SIG-M5 treated with dmso at 0.1 percent for 504 hours (cell line): ENCODE results near the gene CTU1.

ENCODE experiments used
- DNase-seq: peaks from one replicate; lab custom pipeline; 2025; ENCODE audit not compliant: unreplicated experiment; lab: John Stamatoyannopoulos, UW

Gene CTU1

DNA sequence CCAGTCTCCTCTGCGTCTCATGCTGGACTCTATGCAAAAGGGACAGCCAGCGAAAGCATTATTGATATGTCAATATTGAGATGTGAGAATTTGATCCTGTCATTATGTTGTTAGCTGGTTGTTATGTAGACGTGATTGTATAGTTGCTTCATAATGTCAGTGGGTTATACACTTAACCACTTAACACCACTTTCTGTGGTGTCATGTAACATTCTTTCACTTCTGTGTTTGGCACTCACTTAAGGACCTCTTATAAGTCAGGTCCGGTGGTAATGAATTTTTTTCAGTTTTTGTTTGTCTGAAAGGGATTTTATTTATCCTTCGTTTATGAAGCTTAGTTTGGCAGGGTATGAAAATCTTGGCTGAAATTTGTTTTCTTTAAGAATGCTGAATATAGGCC, 26.8 kb upstream of the CTU1 start:
- DNase-seq: peak; percentile 44

DNA sequence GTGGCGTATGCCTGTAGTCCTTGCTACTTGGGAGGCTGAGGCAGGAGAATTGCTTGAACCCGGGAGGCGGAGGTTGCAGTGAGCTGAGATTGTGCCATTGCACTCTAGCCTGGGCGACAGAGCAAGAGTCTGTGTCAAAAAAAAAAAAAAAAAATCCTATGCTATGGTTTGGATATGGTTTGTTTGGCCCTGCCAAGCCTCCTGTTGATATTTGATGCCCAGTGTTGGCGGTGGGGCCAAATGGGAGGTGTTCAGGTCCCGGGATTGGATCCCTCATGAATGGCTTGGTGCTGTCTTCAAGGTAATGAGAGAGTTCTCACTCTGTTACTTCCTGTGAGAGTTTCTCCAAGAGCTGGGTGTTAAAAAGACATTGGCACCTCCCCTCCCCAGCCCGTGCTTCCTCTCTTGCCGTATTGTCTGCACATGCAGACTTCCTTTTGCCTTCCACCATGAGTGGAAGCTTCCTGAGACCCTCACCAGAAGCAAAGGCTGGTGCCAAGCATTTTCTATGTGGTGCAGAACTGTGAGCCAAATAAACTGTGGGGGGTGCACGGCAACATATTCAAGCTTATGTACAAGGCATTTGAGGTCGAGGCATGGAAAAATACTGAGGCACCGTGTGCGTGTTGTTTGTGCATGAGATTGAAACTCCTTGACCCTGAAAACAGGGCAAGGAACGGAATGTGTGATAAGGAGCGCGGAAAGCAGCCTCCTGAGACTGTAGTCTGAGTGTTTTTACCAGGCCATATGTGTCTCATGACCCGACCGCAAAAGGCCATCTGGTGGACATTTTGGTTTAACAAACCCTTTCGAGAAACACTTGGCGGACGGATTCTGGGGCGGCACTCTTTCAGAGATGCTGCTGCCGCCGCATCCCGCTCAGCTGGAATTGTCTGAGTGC, 23.8 kb upstream of the CTU1 start:
- no peak for DNase-seq

DNA sequence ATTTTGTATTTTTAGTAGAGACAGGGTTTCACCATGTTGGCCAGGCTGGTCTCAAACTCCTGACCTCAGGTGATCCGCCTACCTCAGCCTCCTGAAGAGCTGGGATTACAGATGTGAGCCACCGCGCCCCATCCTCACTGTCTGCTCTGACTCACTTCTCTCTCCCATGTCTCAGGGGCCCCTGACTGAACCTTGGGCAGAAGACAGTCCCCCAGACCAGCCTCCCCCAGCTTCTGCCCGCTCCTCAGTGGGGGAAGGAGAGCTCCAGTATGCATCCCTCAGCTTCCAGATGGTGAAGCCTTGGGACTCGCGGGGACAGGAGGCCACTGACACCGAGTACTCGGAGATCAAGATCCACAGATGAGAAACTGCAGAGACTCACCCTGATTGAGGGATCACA, 21.5 kb upstream of the CTU1 start:
- no peak for DNase-seq

DNA sequence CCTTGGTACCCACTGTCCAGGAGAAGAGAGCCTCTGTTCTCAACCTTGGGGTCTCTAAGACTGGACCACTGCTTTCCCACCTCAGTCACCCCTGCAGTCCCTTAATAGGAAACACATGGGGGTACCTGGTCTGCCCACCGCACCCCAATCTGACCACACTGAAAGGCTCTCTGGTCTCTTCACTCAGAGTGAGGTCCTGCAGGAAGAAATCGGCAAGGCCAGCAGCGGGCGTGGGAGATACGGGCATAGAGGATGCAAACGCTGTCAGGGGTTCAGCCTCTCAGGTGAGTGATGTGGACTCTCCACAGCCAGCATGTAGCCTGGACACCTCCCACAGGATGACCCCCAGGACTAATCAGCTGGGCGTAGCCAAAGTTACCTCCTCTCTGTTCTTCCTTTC, 20.0 kb upstream of the CTU1 start:
- no peak for DNase-seq

DNA sequence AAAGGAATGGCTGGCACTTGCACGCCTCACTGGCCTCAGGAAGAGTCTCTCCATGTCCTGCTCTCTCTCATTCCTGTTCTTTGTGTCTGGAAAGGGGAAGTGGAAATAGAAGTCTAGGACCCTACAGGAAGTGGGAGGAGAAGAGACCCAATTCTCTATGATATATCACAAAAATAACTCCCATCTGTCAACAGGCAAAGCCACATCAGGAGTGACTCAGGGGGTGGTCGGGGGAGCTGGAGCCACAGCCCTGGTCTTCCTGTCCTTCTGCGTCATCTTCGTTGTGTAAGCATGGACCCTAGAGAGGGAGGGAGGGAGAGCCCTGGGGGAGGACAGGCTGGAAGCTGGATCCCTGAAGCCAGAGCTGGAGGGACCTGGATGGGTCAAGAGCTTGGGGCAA, 19.5 kb upstream of the CTU1 start:
- DNase-seq: peak; percentile 97

DNA sequence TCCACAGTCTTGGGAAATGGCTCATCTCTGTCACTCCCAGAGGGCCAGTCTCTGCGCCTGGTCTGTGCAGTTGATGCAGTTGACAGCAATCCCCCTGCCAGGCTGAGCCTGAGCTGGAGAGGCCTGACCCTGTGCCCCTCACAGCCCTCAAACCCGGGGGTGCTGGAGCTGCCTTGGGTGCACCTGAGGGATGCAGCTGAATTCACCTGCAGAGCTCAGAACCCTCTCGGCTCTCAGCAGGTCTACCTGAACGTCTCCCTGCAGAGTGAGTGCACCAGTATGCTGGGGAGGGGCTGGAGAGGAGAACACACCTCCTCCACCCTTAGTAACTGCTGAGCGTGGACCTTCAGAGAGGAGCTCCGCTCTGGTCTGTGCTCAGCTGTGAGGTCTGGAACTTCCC, 18.8 kb upstream of the CTU1 start:
- DNase-seq: no peak

DNA sequence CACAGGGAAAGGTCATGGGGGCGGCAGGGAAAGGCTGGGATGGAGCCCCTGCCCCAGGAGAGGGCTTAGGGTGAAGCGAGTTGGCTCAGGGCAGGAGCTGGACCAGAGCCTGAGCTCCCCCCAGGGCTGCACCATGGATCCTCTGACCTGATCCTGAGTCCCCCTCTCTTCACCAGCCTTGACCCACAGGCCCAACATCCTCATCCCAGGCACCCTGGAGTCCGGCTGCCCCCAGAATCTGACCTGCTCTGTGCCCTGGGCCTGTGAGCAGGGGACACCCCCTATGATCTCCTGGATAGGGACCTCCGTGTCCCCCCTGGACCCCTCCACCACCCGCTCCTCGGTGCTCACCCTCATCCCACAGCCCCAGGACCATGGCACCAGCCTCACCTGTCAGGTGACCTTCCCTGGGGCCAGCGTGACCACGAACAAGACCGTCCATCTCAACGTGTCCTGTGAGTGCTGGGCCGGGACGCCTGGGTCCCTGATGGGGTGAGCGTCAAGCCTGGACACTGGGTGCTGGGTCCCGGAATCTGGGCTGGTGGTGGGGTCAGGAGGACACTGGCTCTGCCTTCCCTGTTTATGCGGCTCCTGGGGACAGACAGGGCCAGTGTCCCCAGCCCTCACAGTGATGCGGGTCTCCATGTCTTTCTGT, 17.3 kb upstream of the CTU1 start:
- DNase-seq: no peak

DNA sequence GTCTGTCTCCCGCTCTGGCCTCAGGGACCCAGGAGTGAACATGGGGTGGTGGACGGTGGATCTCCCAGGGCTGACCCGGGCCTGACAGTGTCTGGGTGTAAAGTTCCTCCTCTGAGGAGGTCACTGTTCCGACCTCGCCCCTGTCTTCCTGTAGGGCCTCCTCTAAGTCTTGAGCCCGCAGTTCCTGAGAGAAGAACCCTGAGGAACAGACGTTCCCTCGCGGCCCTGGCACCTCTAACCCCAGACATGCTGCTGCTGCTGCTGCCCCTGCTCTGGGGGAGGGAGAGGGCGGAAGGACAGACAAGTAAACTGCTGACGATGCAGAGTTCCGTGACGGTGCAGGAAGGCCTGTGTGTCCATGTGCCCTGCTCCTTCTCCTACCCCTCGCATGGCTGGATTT, 16.5 kb upstream of the CTU1 start, which contains the start of gene SIGLEC9:
Gene SIGLEC9 (plus strand): TSS at position 178 of the 400 bp plus-strand sequence. CDS start 69 bp downstream, at position 247.
- DNase-seq: no peak

DNA sequence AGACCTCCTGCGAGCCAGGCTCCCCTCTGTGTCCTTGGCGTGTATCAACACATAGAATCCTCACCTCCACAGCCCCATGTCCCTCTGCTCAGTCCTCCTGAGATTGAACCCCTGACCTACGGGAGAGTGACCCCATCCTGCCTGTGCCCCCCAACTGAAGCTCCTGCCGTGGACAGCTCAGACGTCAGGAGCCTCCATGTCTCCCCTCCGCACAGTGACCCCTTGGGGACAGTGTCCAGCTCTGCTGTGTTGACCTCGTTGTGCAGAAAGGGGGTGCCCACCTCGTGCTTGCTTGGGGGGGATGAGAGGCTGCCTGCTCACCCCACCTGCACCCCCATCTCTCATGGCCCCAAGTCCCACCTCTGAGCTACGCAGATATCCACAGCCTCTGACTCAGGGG, 16.0 kb upstream of the CTU1 start:
- DNase-seq: no peak

DNA sequence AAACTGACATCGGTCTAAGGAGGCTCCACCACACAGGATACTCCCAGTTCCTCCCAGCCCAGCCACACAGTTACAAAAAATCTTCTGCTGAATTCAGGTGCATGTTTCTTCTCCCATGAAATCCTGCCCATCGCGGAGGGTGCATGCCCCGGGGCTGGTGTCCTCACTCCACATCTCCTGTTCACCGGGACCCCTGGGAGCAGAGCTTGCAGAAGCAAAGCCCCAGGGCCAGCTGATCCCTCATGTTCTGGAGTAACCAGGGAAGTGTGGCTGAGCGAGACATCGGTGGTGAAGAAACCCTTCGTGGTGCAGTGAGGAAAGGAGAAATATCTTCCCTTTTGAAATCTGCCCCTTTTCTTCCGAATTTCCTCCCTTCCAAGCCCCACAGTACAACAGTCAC, 15.6 kb upstream of the CTU1 start:
- DNase-seq: peak; percentile 35

DNA sequence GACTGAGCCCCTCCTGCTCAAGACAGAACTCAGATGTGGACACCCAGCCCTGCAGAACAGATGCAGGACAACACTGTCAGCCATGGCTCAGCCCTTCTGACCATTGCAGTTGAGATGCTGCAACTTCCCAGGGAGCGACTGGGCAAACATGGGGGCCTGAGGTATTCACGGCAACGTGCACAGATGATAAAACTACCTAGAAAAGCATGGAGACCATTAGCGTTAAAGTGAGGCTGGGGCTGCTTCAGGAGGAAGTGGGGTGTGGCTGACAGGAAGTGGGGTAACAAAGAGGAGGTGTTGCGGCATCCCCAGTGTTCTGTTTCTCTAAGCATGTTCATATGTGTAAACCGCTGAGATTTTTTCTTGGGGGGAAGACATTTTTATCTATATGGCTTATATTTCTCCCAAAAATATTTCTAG, 15.2 kb upstream of the CTU1 start:
- peak; percentile 75 for DNase-seq

DNA sequence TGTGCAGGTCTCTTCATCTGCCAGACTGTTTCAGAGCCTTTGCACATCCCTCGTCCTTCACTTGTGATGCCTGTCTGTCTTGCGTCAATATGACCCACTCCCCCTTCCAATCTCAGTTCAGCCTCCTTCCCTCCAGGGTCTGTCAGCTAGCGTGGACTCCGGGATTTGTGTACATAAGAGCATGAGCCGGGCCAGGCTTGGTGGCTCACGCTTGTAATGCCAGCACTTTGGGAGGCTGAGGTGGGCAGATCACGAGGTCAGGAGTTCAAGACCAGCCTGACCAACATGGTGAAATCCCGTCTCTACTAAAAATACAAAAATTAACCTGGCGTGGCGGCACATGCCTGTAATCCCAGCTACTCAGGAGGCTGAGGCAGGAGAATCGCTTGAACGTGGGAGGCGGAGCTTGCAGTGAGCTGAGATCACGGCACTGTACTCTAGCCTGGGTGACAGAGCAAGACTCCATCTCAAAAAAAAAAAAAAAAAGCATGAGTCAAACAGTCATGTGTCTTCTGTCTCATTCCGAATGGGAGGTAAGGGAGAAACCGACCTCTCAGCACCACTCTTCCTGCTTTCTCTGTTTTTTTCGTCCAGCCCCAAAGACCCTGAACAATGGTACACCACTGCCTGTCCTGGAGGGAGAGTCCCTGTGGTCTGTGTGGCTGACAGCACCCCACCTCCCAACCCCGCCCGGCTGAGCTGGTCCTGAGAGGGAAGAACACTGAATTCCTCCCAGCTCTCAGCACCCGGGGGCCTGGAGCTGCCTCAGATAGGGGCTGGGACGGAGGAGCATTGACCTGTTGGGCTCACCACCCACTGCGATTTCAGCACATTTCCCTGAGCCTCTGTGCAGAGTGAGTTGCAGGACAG, 14.1 kb upstream of the CTU1 start:
- no peak for DNase-seq

DNA sequence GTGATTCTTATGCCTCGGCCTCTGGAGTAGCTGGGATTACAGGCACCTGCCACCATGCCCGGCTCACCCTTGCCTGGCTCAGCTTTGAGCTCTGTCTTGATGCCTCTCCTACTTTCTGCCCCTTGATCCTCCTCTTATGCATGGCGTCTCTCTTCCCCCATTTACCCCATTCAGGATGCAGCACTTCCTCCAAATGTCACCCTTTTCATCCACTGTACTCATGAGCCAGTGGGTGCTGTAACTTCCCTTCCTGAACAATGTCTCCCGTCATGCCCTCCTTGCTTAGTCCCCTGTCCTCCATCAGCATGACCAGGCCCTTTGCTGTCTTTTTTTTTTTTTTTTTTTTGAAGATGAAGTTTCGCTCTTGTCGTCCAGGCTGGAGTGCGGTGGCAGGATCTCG, 13.0 kb upstream of the CTU1 start:
- peak; percentile 14 for DNase-seq

DNA sequence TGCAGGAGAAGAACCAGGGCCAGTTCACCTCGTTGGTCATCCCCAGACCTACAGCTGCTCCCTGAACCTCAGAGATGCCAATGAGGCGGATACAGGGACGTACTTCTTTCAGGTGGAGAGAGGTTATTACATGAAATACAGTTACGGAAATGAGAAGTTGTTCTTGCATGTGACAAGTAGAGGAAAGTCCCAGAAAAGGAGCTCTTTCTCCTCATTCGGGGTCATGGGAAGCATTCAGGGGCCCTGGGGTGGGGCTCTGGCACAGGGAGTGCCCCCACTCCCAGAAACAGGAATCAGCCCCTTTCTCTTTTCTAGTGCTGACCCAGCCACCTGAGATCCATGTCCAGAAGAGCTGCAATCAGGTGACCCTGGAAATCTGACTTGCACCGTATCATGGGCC, 12.0 kb upstream of the CTU1 start:
- no peak for DNase-seq

DNA sequence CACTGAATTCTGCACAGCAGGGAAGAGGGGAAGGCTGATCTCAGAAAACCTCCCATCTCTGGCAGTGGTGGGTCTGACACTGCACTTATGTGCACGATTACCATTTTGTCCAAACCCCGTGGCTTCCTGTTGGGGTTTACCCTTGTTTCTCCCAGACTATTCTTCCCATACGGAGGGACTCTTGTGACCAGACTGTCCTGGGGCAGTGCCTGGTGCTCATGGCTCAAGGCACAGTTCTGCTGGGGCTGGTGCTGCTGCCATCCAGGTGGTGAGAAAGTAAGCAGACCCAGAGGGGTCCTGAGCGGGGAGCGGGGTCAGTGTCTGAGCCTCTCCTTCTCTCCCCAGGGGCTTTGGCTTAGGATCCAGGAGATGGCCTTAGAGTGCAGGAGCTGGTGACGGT, 11.4 kb upstream of the CTU1 start:
- no peak for DNase-seq

DNA sequence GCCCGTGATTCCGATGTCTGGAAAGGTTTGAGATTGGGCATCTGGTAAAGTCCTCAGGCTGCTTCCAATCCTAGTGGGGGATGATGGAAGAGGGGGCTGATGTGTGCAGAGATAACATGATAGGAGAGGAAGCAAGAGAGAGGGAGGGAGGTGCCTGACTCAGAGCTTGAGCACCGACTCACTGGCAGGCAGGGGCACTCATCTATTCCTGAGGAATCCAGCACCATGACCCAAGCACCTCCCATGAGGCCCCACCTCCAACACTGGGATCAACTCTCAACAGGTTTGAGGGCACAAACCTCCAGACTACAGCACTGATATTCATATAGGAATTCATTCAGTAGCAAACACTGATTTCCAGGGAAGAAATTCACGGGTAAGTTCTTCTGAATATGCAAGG, 10.9 kb upstream of the CTU1 start:
- DNase-seq: no peak

DNA sequence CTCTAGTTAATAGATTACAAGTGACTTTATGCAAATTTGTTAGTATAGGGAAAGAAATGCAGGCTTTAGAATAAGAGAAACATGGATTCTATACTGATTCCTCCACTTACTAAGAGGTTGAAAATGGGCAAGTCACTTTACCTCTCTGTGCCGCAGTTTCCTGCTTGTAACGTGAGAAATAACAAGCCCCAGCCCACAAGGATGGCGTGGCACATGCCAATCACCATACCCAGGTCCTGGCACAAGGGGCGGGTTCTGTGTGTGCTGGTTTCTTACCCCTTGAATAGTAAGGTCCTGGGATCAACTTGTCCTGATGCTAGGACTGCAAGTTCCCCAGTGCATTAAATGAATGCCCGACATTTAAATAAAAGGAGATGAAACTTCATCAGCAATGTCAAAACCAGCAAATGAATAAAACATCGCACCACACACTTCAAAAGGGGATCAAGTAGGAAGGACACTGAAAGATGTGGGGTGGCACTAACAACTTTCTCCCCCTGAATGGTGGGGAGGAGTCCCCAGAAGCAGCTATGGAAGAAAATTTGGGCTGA, 8.6 kb upstream of the CTU1 start:
- DNase-seq: no peak

DNA sequence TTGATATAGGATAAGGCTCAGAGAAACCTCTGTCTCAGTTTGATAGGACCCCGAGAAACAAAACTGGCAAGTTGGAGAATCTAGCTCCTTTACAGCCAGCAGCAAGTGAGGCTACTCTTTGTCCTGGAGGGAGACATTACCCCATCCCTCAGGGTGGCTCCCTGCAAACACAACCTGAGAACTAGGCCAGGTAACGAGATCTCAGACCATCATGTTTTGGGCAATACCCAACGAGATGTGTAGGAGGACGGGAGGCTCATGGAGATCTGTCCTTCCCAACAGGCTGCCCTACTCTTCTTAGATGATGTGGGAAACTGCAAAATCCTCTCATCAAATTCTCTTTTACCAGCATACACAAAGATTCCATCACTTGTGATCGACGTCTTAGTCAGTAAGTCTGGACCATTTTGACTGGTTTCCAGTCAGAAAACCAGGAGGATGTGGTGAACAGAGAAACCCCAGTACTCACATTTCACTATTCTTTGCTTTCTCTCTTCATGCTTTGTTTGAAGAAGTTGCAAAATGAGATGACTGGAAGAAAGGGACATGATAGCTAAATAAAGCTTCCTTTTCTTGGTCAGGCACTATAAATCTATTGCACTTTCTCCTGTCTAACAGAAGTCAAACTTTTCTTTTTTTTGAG, 6.0 kb upstream of the CTU1 start:
- peak; percentile 61 for DNase-seq

DNA sequence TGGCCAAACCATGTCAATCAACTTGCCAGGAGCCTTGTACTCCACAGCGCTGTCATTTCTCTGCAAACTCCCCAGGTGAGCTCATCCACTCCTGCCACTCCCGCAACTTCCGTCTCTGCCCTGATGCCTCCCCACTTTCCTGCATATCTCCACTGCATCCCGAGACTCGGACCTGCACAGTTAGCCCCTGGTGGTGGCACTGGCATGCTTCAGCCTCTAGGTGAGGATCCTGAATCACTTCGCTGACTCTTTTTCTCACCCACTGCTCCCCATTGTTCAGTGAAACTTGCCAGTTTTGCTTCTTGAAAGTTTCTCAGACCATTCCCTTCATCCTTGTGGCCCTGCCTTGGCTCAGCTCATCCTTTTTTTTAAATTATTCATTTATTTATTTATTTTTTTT, 3.4 kb upstream of the CTU1 start:
- DNase-seq: no peak

DNA sequence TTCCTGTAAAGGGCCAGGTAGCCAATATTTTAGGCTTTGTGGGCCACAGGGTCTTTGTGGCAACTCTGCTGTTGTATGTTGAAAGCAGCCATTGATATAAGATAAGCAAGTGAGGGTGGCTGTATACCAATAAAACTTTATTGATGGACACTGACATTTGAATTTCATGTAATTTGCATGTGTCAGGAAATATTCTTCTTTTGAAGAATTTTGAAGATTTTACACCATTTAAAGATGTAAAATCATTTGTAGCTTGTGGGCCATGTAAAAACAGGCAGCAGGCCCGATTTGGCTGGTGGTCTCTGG, 2.4 kb upstream of the CTU1 start:
- DNase-seq: no peak

DNA sequence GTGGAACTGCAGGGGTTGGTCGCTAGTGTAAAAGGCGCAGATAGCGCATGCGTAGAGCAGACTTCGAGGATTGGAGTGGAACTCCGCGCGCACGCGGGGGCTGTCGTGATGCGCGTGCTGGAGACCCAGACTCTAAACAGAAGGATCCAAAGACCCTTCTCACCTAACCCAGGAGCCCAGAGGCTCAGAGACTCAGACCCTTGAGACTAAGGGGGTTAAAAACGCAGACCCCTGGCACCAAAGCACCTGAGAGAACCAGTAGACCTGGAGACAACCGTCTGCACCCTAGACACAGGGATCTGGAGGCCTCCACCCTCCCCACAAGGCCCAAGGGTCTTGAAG, 567 bp upstream of the CTU1 start:
- no peak for DNase-seq
